Fibroblast of mammary gland (primary cell): ENCODE results near the gene TUG1.

Experiments
- DNase-seq: peaks from one replicate; pipeline ENCODE4 v3.0.0-alpha.2; 2010; ENCODE audit warnings: low read depth
- H3K4me3 ChIP-seq: 2 replicates; pipeline ENCODE4 v1.5.1; 2011; ENCODE audit warnings: low read depth, mild to moderate bottlenecking, low read length, moderate library complexity; ENCODE audit not compliant: control insufficient read depth
- CTCF ChIP-seq: conservative IDR thresholded peaks from 2 replicates; pipeline ENCODE4 v1.5.1; 2011; ENCODE audit warnings: low read depth, low read length, inconsistent platforms; ENCODE audit not compliant: control insufficient read depth, insufficient read depth

The TUG1 gene

DNA sequence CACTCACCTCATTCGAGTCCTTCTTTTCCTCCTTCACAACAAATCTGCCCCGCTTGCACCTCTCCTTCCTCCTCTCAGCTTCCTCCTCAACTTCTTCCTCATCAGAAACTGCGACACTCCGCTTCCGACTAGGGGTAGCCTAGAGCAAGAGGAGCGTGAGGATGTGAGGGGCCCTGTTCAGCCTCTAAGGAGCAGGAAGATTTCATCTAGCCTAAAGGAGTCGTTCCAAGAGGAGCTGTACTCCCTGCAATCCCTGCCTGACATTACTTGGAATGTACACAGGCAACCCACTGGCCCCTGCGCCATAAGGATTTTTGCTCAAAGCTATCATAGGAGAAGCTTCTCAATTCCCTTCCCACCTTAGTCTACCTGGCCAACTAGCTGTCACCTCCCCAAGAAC, 35.0 kb upstream of the TUG1 start:
- TF ChIP-seq CTCF: no peak
- no peak overlapping the region for H3K4me3 ChIP-seq
- no peak for DNase-seq

DNA sequence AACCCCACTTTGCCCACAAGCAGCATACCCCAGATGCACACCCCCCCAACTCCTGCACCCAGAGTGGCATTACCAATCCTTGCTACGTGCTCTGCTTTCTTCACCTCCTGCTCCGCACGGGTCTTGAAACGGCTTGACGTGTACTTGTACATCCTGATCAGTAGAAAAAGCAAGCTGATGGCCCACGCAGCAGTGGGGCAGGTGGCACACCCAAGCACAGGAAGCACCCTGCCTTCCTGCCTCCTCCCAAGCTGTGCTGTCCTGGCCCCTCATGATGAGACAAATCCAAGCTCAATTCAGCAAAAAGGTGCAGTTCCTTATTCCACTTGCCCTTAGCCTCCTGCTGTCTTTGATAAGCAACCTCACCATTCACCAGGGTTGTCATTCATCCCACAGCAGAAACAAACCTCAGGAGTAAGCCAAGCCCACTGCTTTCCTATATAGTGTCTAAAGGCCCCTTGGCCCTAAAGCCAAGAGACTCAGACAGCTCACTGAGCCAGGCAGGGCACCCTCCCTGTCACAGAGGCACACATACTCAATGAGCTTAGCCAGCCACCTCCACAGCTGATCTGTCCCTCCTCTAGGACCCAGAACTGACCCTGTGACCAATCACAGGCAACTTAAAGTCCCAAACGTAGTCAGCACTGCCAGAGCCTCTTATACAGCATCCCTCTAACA, 28.2 kb upstream of the TUG1 start:
- TF ChIP-seq CTCF: no peak
- H3K4me3 ChIP-seq: no peak overlapping the region
- no peak for DNase-seq

- no peak for DNase-seq
- H3K4me3 ChIP-seq: no peak overlapping the region
- TF ChIP-seq CTCF: no peak
These were observed 27.7 kb upstream of the TUG1 start for GRCh38 chr22:30941363-30941740.

- no peak for TF ChIP-seq CTCF
- no peak for DNase-seq
- H3K4me3 ChIP-seq: no peak overlapping the region
These were observed 25.7 kb upstream of the TUG1 start for GRCh38 chr22:30943368-30943767.

DNA sequence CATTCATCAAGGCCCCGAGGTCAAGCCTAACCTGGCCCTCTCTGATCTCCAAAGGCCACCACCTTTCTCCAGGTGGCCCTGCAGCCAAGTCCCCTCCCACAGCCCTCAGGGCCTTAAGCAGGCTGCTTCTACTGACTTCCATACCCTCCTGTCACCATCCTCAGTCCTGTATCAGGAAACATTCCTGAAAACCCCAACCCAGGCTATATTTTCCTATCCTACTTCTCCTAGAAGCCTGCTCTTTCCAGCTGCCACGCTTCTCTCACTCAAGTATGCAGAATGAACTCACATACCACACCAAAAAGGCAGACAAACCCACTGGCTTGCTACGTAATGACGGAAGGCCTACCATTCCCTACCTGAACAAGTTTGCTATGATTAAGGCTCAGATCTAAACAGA, 24.1 kb upstream of the TUG1 start:
- no peak for TF ChIP-seq CTCF
- no peak overlapping the region for H3K4me3 ChIP-seq
- DNase-seq: no peak

GRCh38 chr22:30945653-30946052, 23.4 kb upstream of the TUG1 start:
- DNase-seq: no peak
- TF ChIP-seq CTCF: no peak
- no peak overlapping the region for H3K4me3 ChIP-seq

- H3K4me3 ChIP-seq: no peak overlapping the region
- DNase-seq: no peak
- no peak for TF ChIP-seq CTCF
These were observed 22.7 kb upstream of the TUG1 start for GRCh38 chr22:30946354-30946753.
